ENCODE data around the gene NEDD4L.

DNA sequence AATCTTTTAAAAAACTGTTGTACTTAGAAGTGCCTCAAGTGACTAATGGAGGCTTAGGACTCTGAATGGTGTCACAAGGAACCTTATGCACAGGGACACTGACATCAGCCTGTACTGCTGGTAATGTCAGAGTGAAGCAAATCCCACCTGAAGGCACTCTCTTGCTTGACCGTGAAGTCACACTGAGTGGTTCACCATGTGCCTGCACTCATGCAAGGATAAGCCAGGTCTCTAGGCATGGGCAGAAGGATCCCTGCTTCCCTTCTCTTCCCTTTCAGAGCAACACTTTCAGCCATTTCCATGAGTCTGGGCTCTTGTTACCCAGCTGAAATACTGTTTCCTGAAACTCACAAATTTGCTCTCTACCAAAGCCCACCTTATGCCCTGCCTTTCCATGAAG, 123.0 kb downstream of the NEDD4L start:
- TF ChIP-seq, protein P1, sequence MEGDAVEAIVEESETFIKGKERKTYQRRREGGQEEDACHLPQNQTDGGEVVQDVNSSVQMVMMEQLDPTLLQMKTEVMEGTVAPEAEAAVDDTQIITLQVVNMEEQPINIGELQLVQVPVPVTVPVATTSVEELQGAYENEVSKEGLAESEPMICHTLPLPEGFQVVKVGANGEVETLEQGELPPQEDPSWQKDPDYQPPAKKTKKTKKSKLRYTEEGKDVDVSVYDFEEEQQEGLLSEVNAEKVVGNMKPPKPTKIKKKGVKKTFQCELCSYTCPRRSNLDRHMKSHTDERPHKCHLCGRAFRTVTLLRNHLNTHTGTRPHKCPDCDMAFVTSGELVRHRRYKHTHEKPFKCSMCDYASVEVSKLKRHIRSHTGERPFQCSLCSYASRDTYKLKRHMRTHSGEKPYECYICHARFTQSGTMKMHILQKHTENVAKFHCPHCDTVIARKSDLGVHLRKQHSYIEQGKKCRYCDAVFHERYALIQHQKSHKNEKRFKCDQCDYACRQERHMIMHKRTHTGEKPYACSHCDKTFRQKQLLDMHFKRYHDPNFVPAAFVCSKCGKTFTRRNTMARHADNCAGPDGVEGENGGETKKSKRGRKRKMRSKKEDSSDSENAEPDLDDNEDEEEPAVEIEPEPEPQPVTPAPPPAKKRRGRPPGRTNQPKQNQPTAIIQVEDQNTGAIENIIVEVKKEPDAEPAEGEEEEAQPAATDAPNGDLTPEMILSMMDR (IDR thresholded peaks at IDR 0.05) = no peak
- TF ChIP-seq TAF1 (IDR thresholded peaks at IDR 0.05; ENCODE audit: borderline replicate concordance, low read depth, low read length) (no peak), CHD2 (IDR thresholded peaks at IDR 0.05; ENCODE audit: low read length, partially characterized antibody) (no peak), NRF1 (IDR thresholded peaks at IDR 0.05; ENCODE audit: low read depth, low read length) (no peak), FOXJ3 (CRISPR knock-in tag; IDR thresholded peaks at IDR 0.05) (no peak), TEAD4 (IDR thresholded peaks at IDR 0.05; ENCODE audit: borderline replicate concordance, insufficient read depth) (no peak), RFX5 (IDR thresholded peaks at IDR 0.05; ENCODE audit: low read length) (no peak), POLR2AphosphoS5 (IDR thresholded peaks at IDR 0.05; ENCODE audit: low read depth, low read length) (no peak), RAD21 (IDR thresholded peaks at IDR 0.05; ENCODE audit: low read length) (no peak), TCF12 (IDR thresholded peaks at IDR 0.05) (no peak)
- TF ChIP-seq, protein P2, sequence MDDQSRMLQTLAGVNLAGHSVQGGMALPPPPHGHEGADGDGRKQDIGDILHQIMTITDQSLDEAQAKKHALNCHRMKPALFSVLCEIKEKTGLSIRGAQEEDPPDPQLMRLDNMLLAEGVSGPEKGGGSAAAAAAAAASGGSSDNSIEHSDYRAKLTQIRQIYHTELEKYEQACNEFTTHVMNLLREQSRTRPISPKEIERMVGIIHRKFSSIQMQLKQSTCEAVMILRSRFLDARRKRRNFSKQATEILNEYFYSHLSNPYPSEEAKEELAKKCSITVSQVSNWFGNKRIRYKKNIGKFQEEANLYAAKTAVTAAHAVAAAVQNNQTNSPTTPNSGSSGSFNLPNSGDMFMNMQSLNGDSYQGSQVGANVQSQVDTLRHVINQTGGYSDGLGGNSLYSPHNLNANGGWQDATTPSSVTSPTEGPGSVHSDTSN (IDR thresholded peaks at IDR 0.05) = no peak
- TF ChIP-seq, protein P3, sequence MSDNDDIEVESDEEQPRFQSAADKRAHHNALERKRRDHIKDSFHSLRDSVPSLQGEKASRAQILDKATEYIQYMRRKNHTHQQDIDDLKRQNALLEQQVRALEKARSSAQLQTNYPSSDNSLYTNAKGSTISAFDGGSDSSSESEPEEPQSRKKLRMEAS (IDR thresholded peaks at IDR 0.05; ENCODE audit: low read depth) = no peak
- TF ChIP-seq, protein P4, sequence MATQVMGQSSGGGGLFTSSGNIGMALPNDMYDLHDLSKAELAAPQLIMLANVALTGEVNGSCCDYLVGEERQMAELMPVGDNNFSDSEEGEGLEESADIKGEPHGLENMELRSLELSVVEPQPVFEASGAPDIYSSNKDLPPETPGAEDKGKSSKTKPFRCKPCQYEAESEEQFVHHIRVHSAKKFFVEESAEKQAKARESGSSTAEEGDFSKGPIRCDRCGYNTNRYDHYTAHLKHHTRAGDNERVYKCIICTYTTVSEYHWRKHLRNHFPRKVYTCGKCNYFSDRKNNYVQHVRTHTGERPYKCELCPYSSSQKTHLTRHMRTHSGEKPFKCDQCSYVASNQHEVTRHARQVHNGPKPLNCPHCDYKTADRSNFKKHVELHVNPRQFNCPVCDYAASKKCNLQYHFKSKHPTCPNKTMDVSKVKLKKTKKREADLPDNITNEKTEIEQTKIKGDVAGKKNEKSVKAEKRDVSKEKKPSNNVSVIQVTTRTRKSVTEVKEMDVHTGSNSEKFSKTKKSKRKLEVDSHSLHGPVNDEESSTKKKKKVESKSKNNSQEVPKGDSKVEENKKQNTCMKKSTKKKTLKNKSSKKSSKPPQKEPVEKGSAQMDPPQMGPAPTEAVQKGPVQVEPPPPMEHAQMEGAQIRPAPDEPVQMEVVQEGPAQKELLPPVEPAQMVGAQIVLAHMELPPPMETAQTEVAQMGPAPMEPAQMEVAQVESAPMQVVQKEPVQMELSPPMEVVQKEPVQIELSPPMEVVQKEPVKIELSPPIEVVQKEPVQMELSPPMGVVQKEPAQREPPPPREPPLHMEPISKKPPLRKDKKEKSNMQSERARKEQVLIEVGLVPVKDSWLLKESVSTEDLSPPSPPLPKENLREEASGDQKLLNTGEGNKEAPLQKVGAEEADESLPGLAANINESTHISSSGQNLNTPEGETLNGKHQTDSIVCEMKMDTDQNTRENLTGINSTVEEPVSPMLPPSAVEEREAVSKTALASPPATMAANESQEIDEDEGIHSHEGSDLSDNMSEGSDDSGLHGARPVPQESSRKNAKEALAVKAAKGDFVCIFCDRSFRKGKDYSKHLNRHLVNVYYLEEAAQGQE (IDR thresholded peaks at IDR 0.05; ENCODE audit: low read depth, low read length) = no peak
- TF ChIP-seq, protein P5, sequence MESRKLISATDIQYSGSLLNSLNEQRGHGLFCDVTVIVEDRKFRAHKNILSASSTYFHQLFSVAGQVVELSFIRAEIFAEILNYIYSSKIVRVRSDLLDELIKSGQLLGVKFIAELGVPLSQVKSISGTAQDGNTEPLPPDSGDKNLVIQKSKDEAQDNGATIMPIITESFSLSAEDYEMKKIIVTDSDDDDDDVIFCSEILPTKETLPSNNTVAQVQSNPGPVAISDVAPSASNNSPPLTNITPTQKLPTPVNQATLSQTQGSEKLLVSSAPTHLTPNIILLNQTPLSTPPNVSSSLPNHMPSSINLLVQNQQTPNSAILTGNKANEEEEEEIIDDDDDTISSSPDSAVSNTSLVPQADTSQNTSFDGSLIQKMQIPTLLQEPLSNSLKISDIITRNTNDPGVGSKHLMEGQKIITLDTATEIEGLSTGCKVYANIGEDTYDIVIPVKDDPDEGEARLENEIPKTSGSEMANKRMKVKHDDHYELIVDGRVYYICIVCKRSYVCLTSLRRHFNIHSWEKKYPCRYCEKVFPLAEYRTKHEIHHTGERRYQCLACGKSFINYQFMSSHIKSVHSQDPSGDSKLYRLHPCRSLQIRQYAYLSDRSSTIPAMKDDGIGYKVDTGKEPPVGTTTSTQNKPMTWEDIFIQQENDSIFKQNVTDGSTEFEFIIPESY (IDR thresholded peaks at IDR 0.05; ENCODE audit: borderline replicate concordance, low read depth) = no peak

Measured in SK-N-SH (cell line).